GM23248 (cell line): ENCODE measurements around the gene TNIP3. TPM values are rescaled to one million over a fixed set of nuclear protein-coding genes. Genes with fewer than 3 reads are reported as not detected.

Source experiments
- DNase-seq: peaks from one replicate; pipeline ENCODE4 v3.0.0-alpha.2; 2015
- H2AFZ ChIP-seq: fragments of 200-600 bp; sonication (generic); 2 replicates; pipeline ENCODE4 v1.6.1; 2016; ENCODE audit warnings: antibody characterized with exemption
- H3F3A ChIP-seq: fragments of 200-600 bp; sonication (generic); 2 replicates; pipeline ENCODE4 v1.6.1; 2016; ENCODE audit warnings: mild to moderate bottlenecking, antibody characterized with exemption, mixed run types; ENCODE audit not compliant: insufficient read depth
- H3K27ac ChIP-seq: fragments of 200-600 bp; sonication (generic); 2 replicates; pipeline ENCODE4 v1.5.1; 2016; ENCODE audit warnings: mild to moderate bottlenecking
- H3K27me3 ChIP-seq: fragments of 200-600 bp; sonication (generic); replicated peaks from 2 replicates; pipeline ENCODE4 v1.6.1; 2016; ENCODE audit warnings: mild to moderate bottlenecking; ENCODE audit not compliant: insufficient read depth
- H3K36me3 ChIP-seq: fragments of 200-600 bp; sonication (generic); 2 replicates; pipeline ENCODE4 v1.6.1; 2016; ENCODE audit warnings: low read depth, mild to moderate bottlenecking
- H3K4me1 ChIP-seq: fragments of 200-600 bp; sonication (generic); 2 replicates; pipeline ENCODE4 v1.6.1; 2016; ENCODE audit warnings: mild to moderate bottlenecking; ENCODE audit not compliant: insufficient read depth
- H3K4me2 ChIP-seq: fragments of 200-600 bp; sonication (generic); one replicate; pipeline ENCODE4 v1.6.1; 2016; ENCODE audit warnings: mild to moderate bottlenecking; ENCODE audit not compliant: unreplicated experiment
- H3K4me3 ChIP-seq: fragments of 200-600 bp; sonication (generic); 2 replicates; pipeline ENCODE4 v1.5.1; 2016; ENCODE audit warnings: mild to moderate bottlenecking
- H3K79me2 ChIP-seq: fragments of 200-600 bp; sonication (generic); 2 replicates; pipeline ENCODE4 v1.6.1; 2016; ENCODE audit warnings: mild to moderate bottlenecking; ENCODE audit not compliant: insufficient read depth
- H3K9ac ChIP-seq: fragments of 200-600 bp; sonication (generic); 2 replicates; pipeline ENCODE4 v1.6.1; 2016; ENCODE audit warnings: mild to moderate bottlenecking
- H3K9me2 ChIP-seq: fragments of 200-600 bp; sonication (generic); 2 replicates; pipeline ENCODE4 v1.6.1; 2016; ENCODE audit warnings: mixed run types, mild to moderate bottlenecking, moderate library complexity; ENCODE audit not compliant: insufficient read depth
- H3K9me3 ChIP-seq: fragments of 200-600 bp; sonication (generic); one replicate; pipeline ENCODE4 v1.6.1; 2017; ENCODE audit warnings: low read depth
- H4K20me1 ChIP-seq: fragments of 200-600 bp; sonication (generic); 2 replicates; pipeline ENCODE4 v1.6.0; 2016; ENCODE audit not compliant: insufficient read depth
- EZH2 ChIP-seq: fragments of 200-600 bp; sonication (generic); IDR thresholded peaks from 2 replicates; pipeline ENCODE4 v1.6.1; 2018; ENCODE audit warnings: antibody characterized with exemption, mild to moderate bottlenecking; ENCODE audit not compliant: insufficient read depth, poor library complexity, severe bottlenecking
- EZH2phosphoT487 ChIP-seq: fragments of 200-600 bp; sonication (generic); IDR thresholded peaks from 2 replicates; pipeline ENCODE4 v1.6.1; 2018; ENCODE audit warnings: antibody characterized with exemption, moderate library complexity, mild to moderate bottlenecking, low read depth; ENCODE audit not compliant: insufficient read depth
- WGBS, 2 experiments: methylation state at CpG; one replicate each; pipeline ENCODE4 v1.1.6; 2015 to 2017; ENCODE audit warnings: low lambda C conversion rate in 2 of 2, low coverage in 1 of 2; ENCODE audit errors: missing lambda C conversion rate in 2 of 2; 5-methylcytosine and 5-hydroxymethylcytosine counted together
- in situ Hi-C: fragments of 300-500 bp; cut with MboI; formaldehyde crosslinking; loops from 2 replicates; pipeline ENCODE4 v1.15.0; 2020
- polyA plus RNA-seq: library from polyadenylated mRNA; unstranded; fragments of >200 nt; fragmentation: Nextera tagmentation; extraction: Ambion mirVana; gene quantifications from 2 replicates; pipeline ENCODE4 v1.2.1, GENCODE V29; 2016
- total RNA-seq: library from RNA; depleted of rRNA; stranded (reverse); fragments of >200 nt; shearing (Covaris generic); gene quantifications from 2 replicates; pipeline ENCODE4 v1.2.3, GENCODE V29; 2014

The TNIP3 gene
- total and polyA plus RNA-seq, 2 experiments from 2014 or later = 0.76 to 2.2 TPM

- no peak for TF ChIP-seq EZH2phosphoT487
- no peak for TF ChIP-seq EZH2
- WGBS, 2 experiments = 39% methylated on average over 3 of the region's 3 CpGs
- no peaks in the 10 kb centered on the region for H3K79me2 ChIP-seq
- H3F3A ChIP-seq = no peaks in the 10 kb centered on the region
- H3K4me2 ChIP-seq = no peak overlapping the region
- peaks cover 5% of the 10 kb centered on the region; the same call in 1 of the 2 replicates for H3K4me1 ChIP-seq
- H3K27ac ChIP-seq = no peak overlapping the region
- DNase-seq = no peak
- no peaks in the 10 kb centered on the region for H3K9me2 ChIP-seq
- in situ Hi-C loops = loop anchor here (10.0 kb wide), 1 partner anchor 65 kb away; no protein-coding TSS in a partner anchor
- H2AFZ ChIP-seq = no peak overlapping the region
- no peaks in the 10 kb centered on the region for H4K20me1 ChIP-seq
- no peak overlapping the region for H3K4me3 ChIP-seq
- H3K9ac ChIP-seq = no peak overlapping the region
- no peaks in the 10 kb centered on the region for H3K27me3 ChIP-seq
- H3K36me3 ChIP-seq = no peaks in the 10 kb centered on the region
- H3K9me3 ChIP-seq = no peaks in the 10 kb centered on the region
Observed at GRCh38 chr4:121189326-121190215, 25.4 kb upstream of the TNIP3 start.

DNA sequence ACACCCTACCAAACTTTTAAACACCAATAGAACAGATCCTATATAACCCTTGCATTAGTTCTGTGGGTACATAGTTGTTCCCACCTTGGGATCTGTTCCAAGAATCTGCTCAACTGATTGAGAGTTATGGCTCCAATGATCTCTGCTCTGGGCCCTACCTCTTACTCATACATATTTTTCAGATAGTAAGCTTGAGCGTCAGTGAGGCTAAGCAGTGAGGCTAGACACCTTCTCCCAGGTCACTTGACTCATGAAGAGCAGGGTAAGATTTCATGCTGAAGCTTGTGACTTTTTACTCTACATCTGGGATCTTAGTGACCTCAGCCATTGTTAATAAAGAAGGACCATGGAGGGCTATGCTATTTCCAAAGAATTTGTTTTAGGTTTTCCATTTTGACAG lies 23.1 kb upstream of the TNIP3 start:
- H3K27me3 ChIP-seq = no peaks in the 10 kb centered on the region
- H3F3A ChIP-seq = 0 out of 2 replicates have a peak, but pooled peaks cover 1% of the 10 kb centered on the region
- DNase-seq = no peak
- H3K27ac ChIP-seq = no peak overlapping the region
- no peak overlapping the region for H2AFZ ChIP-seq
- H3K9ac ChIP-seq = no peak overlapping the region
- H3K4me2 ChIP-seq = no peak overlapping the region
- H3K4me1 ChIP-seq = peaks cover 6% of the 10 kb centered on the region
- no peak for TF ChIP-seq EZH2
- no peak for TF ChIP-seq EZH2phosphoT487
- H3K9me2 ChIP-seq = no peaks in the 10 kb centered on the region
- in situ Hi-C loops = no loop called here
- H3K36me3 ChIP-seq = no peaks in the 10 kb centered on the region
- WGBS, 2 experiments = 95 to 100% methylated on average over 1 of the region's 1 CpG
- H3K4me3 ChIP-seq = no peak overlapping the region
- H3K9me3 ChIP-seq = no peaks in the 10 kb centered on the region
- H3K79me2 ChIP-seq = no peaks in the 10 kb centered on the region
- no peaks in the 10 kb centered on the region for H4K20me1 ChIP-seq

- Histone ChIP-seq H3K36me3 (no peaks in the 10 kb centered on the region), H3K4me2 (no peak overlapping the region), H3K4me1 (peaks cover 4% of the 10 kb centered on the region), H3K79me2 (no peaks in the 10 kb centered on the region), H4K20me1 (no peaks in the 10 kb centered on the region), H3K9me2 (no peaks in the 10 kb centered on the region), H3F3A (0 out of 2 replicates have a peak, but pooled peaks cover 7% of the 10 kb centered on the region), H3K9ac (no peak overlapping the region), H3K27ac (no peak overlapping the region), H3K9me3 (no peaks in the 10 kb centered on the region), H3K27me3 (no peaks in the 10 kb centered on the region), H3K4me3 (no peak overlapping the region), H2AFZ (no peak overlapping the region)
- DNase-seq = no peak
- in situ Hi-C loops = no loop called here
- WGBS, 2 experiments = 88 to 94% methylated on average over 10 of the region's 10 CpGs
- no peak for TF ChIP-seq EZH2phosphoT487
- TF ChIP-seq EZH2 = no peak
Observed at GRCh38 chr4:121185960-121186359, 21.8 kb upstream of the TNIP3 start.

- 70 to 73% methylated on average over 1 of the region's 1 CpG for WGBS, 2 experiments
- peaks cover 4% of the 10 kb centered on the region for H3K4me1 ChIP-seq
- no peak overlapping the region for H3K4me3 ChIP-seq
- no peak for DNase-seq
- no peaks in the 10 kb centered on the region for H3K27me3 ChIP-seq
- 0 out of 2 replicates have a peak, but pooled peaks cover 7% of the 10 kb centered on the region for H3F3A ChIP-seq
- no peaks in the 10 kb centered on the region for H4K20me1 ChIP-seq
- H3K36me3 ChIP-seq = no peaks in the 10 kb centered on the region
- in situ Hi-C loops = no loop called here
- H3K9ac ChIP-seq = no peak overlapping the region
- no peak overlapping the region for H3K4me2 ChIP-seq
- no peaks in the 10 kb centered on the region for H3K9me2 ChIP-seq
- H3K79me2 ChIP-seq = no peaks in the 10 kb centered on the region
- no peak overlapping the region for H3K27ac ChIP-seq
- no peak for TF ChIP-seq EZH2
- TF ChIP-seq EZH2phosphoT487 = no peak
- no peak overlapping the region for H2AFZ ChIP-seq
- no peaks in the 10 kb centered on the region for H3K9me3 ChIP-seq
Observed at GRCh38 chr4:121183989-121184388, 19.9 kb upstream of the TNIP3 start.
